ENCODE measurements around the gene EIF2S2.

Gene EIF2S2

DNA sequence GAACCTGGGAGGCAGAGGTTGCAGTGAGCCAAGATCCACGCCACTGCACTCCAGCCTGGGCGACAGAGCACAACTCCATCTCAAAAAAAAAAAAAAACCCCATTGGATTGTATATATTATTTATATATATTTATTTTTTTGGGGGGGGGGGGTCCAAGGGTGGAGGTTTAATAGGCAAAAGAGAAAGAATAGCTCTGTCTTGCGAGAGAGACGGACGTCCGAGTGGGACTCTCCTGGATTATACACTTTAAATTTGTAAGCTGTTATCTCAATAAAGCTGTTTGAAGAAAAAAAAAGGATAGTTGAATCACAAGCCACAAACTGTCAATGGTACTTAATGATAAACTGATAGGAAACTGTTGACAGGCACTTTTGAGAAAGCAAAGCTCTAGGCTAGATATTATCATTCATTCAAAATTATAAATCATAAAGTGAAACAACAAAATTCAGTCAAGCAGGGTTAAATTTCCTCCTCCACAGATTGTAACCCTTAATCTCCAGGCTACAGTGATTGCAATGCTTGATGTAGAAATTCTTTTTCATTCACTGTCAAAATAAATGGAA is 20.3 kb downstream of the EIF2S2 start:
- no peak for DNase-seq (ENCODE audit: extremely low spot score)
- TF ChIP-seq CTBP1 (IDR thresholded peaks at IDR 0.05; ENCODE audit: borderline replicate concordance) (no peak), SUZ12 (IDR thresholded peaks at IDR 0.05) (no peak), TARDBP (IDR thresholded peaks at IDR 0.05) (no peak), HDGF (IDR thresholded peaks at IDR 0.05; ENCODE audit: borderline replicate concordance) (no peak), FOXM1 (IDR thresholded peaks at IDR 0.05; ENCODE audit: borderline replicate concordance) (no peak), BHLHE40 (IDR thresholded peaks at IDR 0.05; ENCODE audit: borderline replicate concordance) (no peak), LEF1 (IDR thresholded peaks at IDR 0.05; ENCODE audit: borderline replicate concordance) (no peak), FOXA1 (IDR thresholded peaks at IDR 0.05) (no peak), SP1 (IDR thresholded peaks at IDR 0.05) (no peak), ARNT (IDR thresholded peaks at IDR 0.05) (no peak), L3MBTL2 (conservative IDR thresholded peaks at IDR 0.05) (no peak), FOXK2 (IDR thresholded peaks at IDR 0.05) (no peak), ZNF384 (IDR thresholded peaks at IDR 0.05) (no peak), NFRKB (IDR thresholded peaks at IDR 0.05) (no peak)
- POLR2A ChIA-PET = interaction anchor here (5.8 kb wide), 1 partner anchor 20 kb away, joined by 27 read pairs; the partner anchor contains the start of gene EIF2S2
- CTCF ChIA-PET = no interaction called here

GRCh38 chr20:34090645-34091044 is 21.4 kb downstream of the EIF2S2 start:
- TF ChIP-seq FOXM1 (IDR thresholded peaks at IDR 0.05; ENCODE audit: borderline replicate concordance) = no peak
- TF ChIP-seq PKNOX1 (IDR thresholded peaks at IDR 0.05) = no peak
- TF ChIP-seq SP1 (IDR thresholded peaks at IDR 0.05) = no peak
- no peak for TF ChIP-seq ARNT (IDR thresholded peaks at IDR 0.05)
- TF ChIP-seq LEF1 (IDR thresholded peaks at IDR 0.05; ENCODE audit: borderline replicate concordance) = no peak
- TF ChIP-seq TARDBP (IDR thresholded peaks at IDR 0.05) = no peak
- no peak for TF ChIP-seq ZNF384 (IDR thresholded peaks at IDR 0.05)
- no peak for TF ChIP-seq ELF4 (IDR thresholded peaks at IDR 0.05)
- no peak for TF ChIP-seq SUZ12 (IDR thresholded peaks at IDR 0.05)
- no peak for DNase-seq (ENCODE audit: extremely low spot score)
- ChIA-PET CTCF (no interaction called here), POLR2A (interaction anchor here (1.9 kb wide), 1 partner anchor 22 kb away, joined by 6 read pairs; the partner anchor contains the start of gene EIF2S2)

DNA sequence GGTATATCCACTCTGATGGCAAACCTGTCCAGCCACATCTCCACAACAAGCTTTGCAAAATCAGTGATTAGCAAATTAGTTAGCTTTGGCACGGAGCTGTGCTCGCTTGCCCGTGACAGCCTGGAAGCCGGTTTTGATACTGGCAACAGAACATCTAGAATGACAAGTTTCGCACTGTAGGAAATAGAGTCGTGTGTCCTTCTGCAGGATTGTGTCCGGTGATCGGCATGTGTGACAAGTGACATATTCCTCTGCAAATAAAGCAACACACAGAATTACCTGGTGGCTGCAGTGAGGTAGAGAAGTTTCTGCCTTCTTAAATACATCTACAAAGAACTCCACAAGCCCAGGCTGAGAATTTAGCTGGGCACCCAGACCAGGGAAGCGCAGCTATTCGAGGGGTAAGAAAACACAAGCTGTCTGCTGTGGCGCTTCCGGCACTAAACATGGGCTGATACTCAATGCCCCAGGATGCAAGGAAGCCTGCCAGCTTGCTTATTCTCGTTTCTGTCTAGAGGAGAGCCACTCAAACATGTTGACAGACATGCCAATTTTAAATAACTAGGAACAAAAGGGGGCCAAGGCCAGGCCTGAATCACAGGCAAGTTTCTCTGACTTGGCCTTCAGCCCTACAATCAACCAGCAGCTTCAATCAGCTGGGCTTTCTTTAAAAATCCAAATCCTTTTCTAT is 22.2 kb downstream of the EIF2S2 start:
- no peak for TF ChIP-seq HDGF (IDR thresholded peaks at IDR 0.05; ENCODE audit: borderline replicate concordance)
- no peak for TF ChIP-seq FOXK2 (IDR thresholded peaks at IDR 0.05)
- TF ChIP-seq PKNOX1 (IDR thresholded peaks at IDR 0.05) = no peak
- no peak for TF ChIP-seq SUZ12 (IDR thresholded peaks at IDR 0.05)
- no peak for TF ChIP-seq FOXM1 (IDR thresholded peaks at IDR 0.05; ENCODE audit: borderline replicate concordance)
- TF ChIP-seq TARDBP (IDR thresholded peaks at IDR 0.05) = no peak
- TF ChIP-seq L3MBTL2 (conservative IDR thresholded peaks at IDR 0.05) = no peak
- TF ChIP-seq FOXA1 (IDR thresholded peaks at IDR 0.05) = no peak
- no peak for TF ChIP-seq ZNF384 (IDR thresholded peaks at IDR 0.05)
- TF ChIP-seq LEF1 (IDR thresholded peaks at IDR 0.05; ENCODE audit: borderline replicate concordance) = no peak
- TF ChIP-seq CTBP1 (IDR thresholded peaks at IDR 0.05; ENCODE audit: borderline replicate concordance) = no peak
- no peak for TF ChIP-seq BHLHE40 (IDR thresholded peaks at IDR 0.05; ENCODE audit: borderline replicate concordance)
- TF ChIP-seq NFRKB (IDR thresholded peaks at IDR 0.05) = no peak
- CTCF ChIA-PET = no interaction called here
- POLR2A ChIA-PET = interaction anchor here (1.9 kb wide), 2 partner anchors 10 to 23 kb away, joined by 5 to 6 read pairs; partner anchors contain the start of gene EIF2S2
- no peak for DNase-seq (ENCODE audit: extremely low spot score)

DNA sequence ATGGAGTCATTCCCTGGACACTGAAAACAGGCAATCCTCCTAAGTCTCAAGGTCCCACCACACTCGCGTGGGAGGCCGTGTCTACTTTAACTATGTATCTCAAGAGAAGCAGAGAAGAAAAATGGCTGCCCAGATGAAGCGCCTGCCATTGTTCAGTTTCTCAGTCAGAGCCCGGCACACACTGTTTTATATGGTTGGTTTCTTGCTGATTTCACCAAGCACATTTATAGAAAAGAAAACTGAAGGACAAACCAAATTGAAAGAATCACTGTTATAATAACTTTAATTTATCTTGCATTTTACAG is 22.9 kb downstream of the EIF2S2 start:
- no peak for TF ChIP-seq FOXK2 (IDR thresholded peaks at IDR 0.05)
- no peak for TF ChIP-seq ZNF384 (IDR thresholded peaks at IDR 0.05)
- TF ChIP-seq LEF1 (IDR thresholded peaks at IDR 0.05; ENCODE audit: borderline replicate concordance) = no peak
- TF ChIP-seq BHLHE40 (IDR thresholded peaks at IDR 0.05; ENCODE audit: borderline replicate concordance) = no peak
- no peak for TF ChIP-seq PKNOX1 (IDR thresholded peaks at IDR 0.05)
- TF ChIP-seq CTBP1 (IDR thresholded peaks at IDR 0.05; ENCODE audit: borderline replicate concordance) = no peak
- ChIA-PET POLR2A (interaction anchor here (1.9 kb wide), 2 partner anchors 11 to 23 kb away, joined by 5 to 6 read pairs; partner anchors contain the start of gene EIF2S2), CTCF (no interaction called here)
- DNase-seq (ENCODE audit: extremely low spot score) = no peak

- DNase-seq (ENCODE audit: extremely low spot score) = no peak
- TF ChIP-seq SUZ12 (IDR thresholded peaks at IDR 0.05) (no peak), HDGF (IDR thresholded peaks at IDR 0.05; ENCODE audit: borderline replicate concordance) (no peak), CTBP1 (IDR thresholded peaks at IDR 0.05; ENCODE audit: borderline replicate concordance) (no peak)
- POLR2A ChIA-PET = interaction anchor here (1.9 kb wide), 2 partner anchors 12 to 24 kb away, joined by 5 to 6 read pairs; partner anchors contain the start of gene EIF2S2
- CTCF ChIA-PET = no interaction called here
These were observed 23.5 kb downstream of the EIF2S2 start for GRCh38 chr20:34088305-34089174.

Measured in HEK293T (cell line).